HG02623 (cell line): Measurements from ENCODE around the gene DNM3.
A peak's percentile ranks its signal among the peaks of the same experiment; 100 is the strongest.

ENCODE experiments used
- ATAC-seq: cut with Tn5 transposase; IDR thresholded peaks from one replicate; pipeline ENCODE4 v1.9.1; 2021; ENCODE audit warnings: moderate library complexity; ENCODE audit not compliant: unreplicated experiment

Gene DNM3

GRCh38 chr1:171817511-171818265, 23.6 kb upstream of the DNM3 start:
- ATAC-seq = peak; percentile 64

GRCh38 chr1:171819946-171820345, 21.4 kb upstream of the DNM3 start:
- no peak for ATAC-seq

- ATAC-seq = no peak
Observed at GRCh38 chr1:171826973-171827372, 14.3 kb upstream of the DNM3 start.

GRCh38 chr1:171828794-171829193, 12.5 kb upstream of the DNM3 start:
- ATAC-seq = no peak

GRCh38 chr1:171833091-171833825, 8.0 kb upstream of the DNM3 start:
- ATAC-seq = no peak

GRCh38 chr1:171834821-171835220, 6.5 kb upstream of the DNM3 start:
- ATAC-seq = no peak

GRCh38 chr1:171835891-171836290, 5.4 kb upstream of the DNM3 start:
- ATAC-seq = no peak

GRCh38 chr1:171841931-171842761, 848 bp downstream of the DNM3 start:
- ATAC-seq = no peak

- no peak for ATAC-seq
Observed at GRCh38 chr1:171844381-171844780, 3.1 kb downstream of the DNM3 start.

- ATAC-seq = no peak
Observed at GRCh38 chr1:171845998-171846397, 4.7 kb downstream of the DNM3 start.

- no peak for ATAC-seq
Observed at GRCh38 chr1:171849245-171849898, 8.1 kb downstream of the DNM3 start.

- no peak for ATAC-seq
Observed at GRCh38 chr1:171850651-171851350, 9.5 kb downstream of the DNM3 start.

GRCh38 chr1:171852272-171852671, 11.0 kb downstream of the DNM3 start:
- ATAC-seq = no peak

- ATAC-seq = no peak
Observed at GRCh38 chr1:171855381-171855780, 14.1 kb downstream of the DNM3 start.

GRCh38 chr1:171858696-171859095, 17.4 kb downstream of the DNM3 start:
- no peak for ATAC-seq

- no peak for ATAC-seq
Observed at GRCh38 chr1:171860696-171861095, 19.4 kb downstream of the DNM3 start.

GRCh38 chr1:171863531-171863930, 22.2 kb downstream of the DNM3 start:
- no peak for ATAC-seq

GRCh38 chr1:171864308-171864707, 23.0 kb downstream of the DNM3 start:
- ATAC-seq = no peak

- no peak for ATAC-seq
Observed at GRCh38 chr1:171865106-171865505, 23.8 kb downstream of the DNM3 start.

- ATAC-seq = no peak
Observed at GRCh38 chr1:171867236-171867635, 25.9 kb downstream of the DNM3 start.
